HCT116 (cell line): ENCODE measurements around the gene SHISA7. TPM values are rescaled to one million over a fixed set of nuclear protein-coding genes. Genes with fewer than 3 reads are reported as not detected.

Experiments
- ATAC-seq: fragments of 200-7000 bp; cut with Tn5 transposase; 2 replicates; pipeline ENCODE4 v1.9.1; 2020; ENCODE audit warnings: mild to moderate bottlenecking, moderate library complexity
- BruUV-seq: library from RNA; stranded (reverse); fragments of 400-500 nt; replicated peaks from 2 replicates; lab custom pipeline; 2021; lab: Mats Ljungman, UMichigan
- CTCF ChIA-PET: fragments of 300-600 bp; sonication (Branson Sonifier 250); formaldehyde crosslinking; loops from one replicate; lab custom pipeline; 2021; ENCODE audit warnings: antibody characterized with exemption; lab: Charles Lee
- POLR2A ChIA-PET: fragments of 300-600, 350-600 bp; sonication (Branson Sonifier 250); formaldehyde crosslinking; loops from one replicate; lab custom pipeline; 2021; ENCODE audit warnings: antibody characterized with exemption; lab: Charles Lee
- RAD21 ChIA-PET, 2 experiments: fragments of 300-600 bp; sonication (Branson Sonifier 250); formaldehyde crosslinking; loops; one replicate each; lab custom pipeline; 2023; ENCODE audit warnings: low total read pairs in 2 of 2; ENCODE audit not compliant: uncharacterized antibody in 2 of 2, unreplicated experiment in 2 of 2, low non-redundant PET in 1 of 2; lab: Charles Lee
- DNase-seq: peaks from one replicate; pipeline ENCODE4 v3.0.0-alpha.2; 2010; ENCODE audit warnings: low read depth, low spot score
- H2AFZ ChIP-seq: fragments of 200-600 bp; shearing (Covaris generic), sonication (generic); 2 replicates; pipeline ENCODE4 v1.6.1; 2017; ENCODE audit warnings: low read depth, mixed run types, mixed read lengths, antibody characterized with exemption, low read length; ENCODE audit not compliant: poor library complexity, severe bottlenecking
- H3K27ac ChIP-seq: 2 replicates; pipeline ENCODE4 v1.5.1; 2012; ENCODE audit warnings: low read depth, low read length
- H3K27me3 ChIP-seq: fragments of 200-600 bp; sonication (generic); 2 replicates; pipeline ENCODE4 v1.6.1; 2016; ENCODE audit warnings: mixed run types, low read length, mixed read lengths; ENCODE audit not compliant: insufficient read depth
- H3K36me3 ChIP-seq, 2 experiments: fragments of 200-500 bp in 1 of 2; fragments of 200-600 bp in 1 of 2; sonication (Bioruptor generic) in 1 of 2; sonication (generic) in 1 of 2; 2 replicates each; pipeline versions ENCODE4 v1.5.1 to v1.6.1; 2014 to 2016; ENCODE audit warnings: low read length in 2 of 2, inconsistent platforms in 1 of 2, mixed read lengths in 1 of 2, mixed run types in 1 of 2; ENCODE audit not compliant: insufficient read depth in 2 of 2, control insufficient read depth in 1 of 2
- H3K4me1 ChIP-seq, 2 experiments: fragments of 200-600 bp in 1 of 2; sonication (generic) in 1 of 2; 2 replicates each; pipeline versions ENCODE4 v1.5.1 to v1.6.1; 2012 to 2017; ENCODE audit warnings: low read length in 2 of 2, inconsistent platforms in 1 of 2, mild to moderate bottlenecking in 1 of 2, mixed read lengths in 1 of 2, mixed run types in 1 of 2, moderate library complexity in 1 of 2; ENCODE audit not compliant: insufficient read depth in 2 of 2, control insufficient read depth in 1 of 2
- H3K4me2 ChIP-seq: fragments of 200-600 bp; sonication (generic); 2 replicates; pipeline ENCODE4 v1.6.1; 2017; ENCODE audit warnings: mixed run types, low read length, mixed read lengths
- H3K4me3 ChIP-seq, 2 experiments: fragments of 200-600 bp in 1 of 2; sonication (generic) in 1 of 2; replicated peaks in 1 of 2; 2 replicates each; pipeline ENCODE4 v1.5.1; 2011 to 2016; ENCODE audit warnings: low read length in 2 of 2, control low read depth in 1 of 2, low read depth in 1 of 2, mild to moderate bottlenecking in 1 of 2, mixed read lengths in 1 of 2, mixed run types in 1 of 2
- H3K79me2 ChIP-seq: fragments of 200-600 bp; sonication (generic); 2 replicates; pipeline ENCODE4 v1.6.1; 2017; ENCODE audit warnings: mild to moderate bottlenecking, mixed run types, low read length, moderate library complexity, mixed read lengths; ENCODE audit not compliant: insufficient read depth
- H3K9ac ChIP-seq: fragments of 200-600 bp; sonication (generic); 2 replicates; pipeline ENCODE4 v1.6.1; 2016; ENCODE audit warnings: low read length, mixed read lengths
- H3K9me2 ChIP-seq: fragments of 200-600 bp; sonication (generic), shearing (Covaris generic); 2 replicates; pipeline ENCODE4 v1.6.1; 2017; ENCODE audit warnings: mixed run types, mild to moderate bottlenecking, moderate library complexity; ENCODE audit not compliant: insufficient read depth
- H3K9me3 ChIP-seq, 2 experiments: fragments of 200-500 bp in 1 of 2; fragments of 200-600 bp in 1 of 2; sonication (Bioruptor generic) in 1 of 2; sonication (generic) in 1 of 2; 2 replicates each; pipeline ENCODE4 v1.6.1; 2014 to 2017; ENCODE audit warnings: low read length in 2 of 2, mixed read lengths in 2 of 2, inconsistent platforms in 1 of 2, low read depth in 1 of 2, mild to moderate bottlenecking in 1 of 2, mixed run types in 1 of 2, moderate library complexity in 1 of 2; ENCODE audit not compliant: control insufficient read depth in 1 of 2, insufficient read depth in 1 of 2
- H4K20me1 ChIP-seq: fragments of 200-600 bp; sonication (generic), shearing (Covaris generic); 2 replicates; pipeline ENCODE4 v1.6.1; 2017; ENCODE audit warnings: mixed run types, mild to moderate bottlenecking, moderate library complexity; ENCODE audit not compliant: insufficient read depth
- ATF3 ChIP-seq: IDR thresholded peaks from 2 replicates; pipeline ENCODE4 v1.6.1; 2012
- CEBPB ChIP-seq: IDR thresholded peaks from 2 replicates; pipeline ENCODE4 v1.6.1; 2012; ENCODE audit warnings: low read depth
- ELF1 ChIP-seq: IDR thresholded peaks from 2 replicates; pipeline ENCODE4 v1.6.1; 2012; ENCODE audit warnings: low read depth, borderline replicate concordance
- FOSL1 ChIP-seq: IDR thresholded peaks from 2 replicates; pipeline ENCODE4 v1.6.1; 2012; ENCODE audit warnings: low read depth
- MAX ChIP-seq: IDR thresholded peaks from 2 replicates; pipeline ENCODE4 v1.6.1; 2012
- POLR2A ChIP-seq: IDR thresholded peaks from 2 replicates; pipeline ENCODE4 v1.7.0; 2011; ENCODE audit warnings: borderline replicate concordance; ENCODE audit not compliant: insufficient read depth, insufficient read length; ENCODE audit errors: extremely low read depth
- RAD21 ChIP-seq: IDR thresholded peaks from 2 replicates; pipeline ENCODE4 v1.6.1; 2012; ENCODE audit warnings: low read depth, mild to moderate bottlenecking
- SIN3A ChIP-seq: IDR thresholded peaks from 2 replicates; pipeline ENCODE4 v1.6.1; 2012; ENCODE audit warnings: low read depth
- ZBTB33 ChIP-seq: IDR thresholded peaks from 2 replicates; pipeline ENCODE4 v1.6.1; 2011; ENCODE audit warnings: mild to moderate bottlenecking, low read length, moderate library complexity; ENCODE audit not compliant: insufficient replicate concordance; ENCODE audit errors: extremely low read depth
- intact Hi-C: fragments of 100-400 bp; cut with micrococcal nuclease; formaldehyde crosslinking; loops from 2 replicates; pipeline ENCODE4 v1.10.0; 2022
- total RNA-seq: library from RNA; stranded (reverse); gene quantifications from one replicate; pipeline ENCODE4 v1.2.1, GENCODE V29; 2021; ENCODE audit not compliant: unreplicated experiment

SHISA7 gene
- total RNA-seq, 1 experiment from 2014 or later = not detected

GRCh38 chr19:55481794-55482155, 38.7 kb upstream of the SHISA7 start:
- BruUV-seq = no TSS peak

More at GRCh38 chr19:55481794-55482155, 38.7 kb upstream of the SHISA7 start:
- Histone ChIP-seq H3K9me2 (no peaks in the 10 kb centered on the region), H3K79me2 (peaks cover 26% of the 10 kb centered on the region), H2AFZ (no peak overlapping the region), H3K27me3 (no peaks in the 10 kb centered on the region), H3K9ac (no peak overlapping the region), H3K4me1 (peaks cover 19 to 31% of the 10 kb centered on the region in 2 experiments), H3K4me2 (no peak overlapping the region), H3K27ac (no peak overlapping the region), H4K20me1 (no peaks in the 10 kb centered on the region), H3K9me3 (no peaks in the 10 kb centered on the region), H3K36me3 (no peaks in the 10 kb centered on the region), H3K4me3 (no peak overlapping the region)
- ChIA-PET CTCF (no interaction called here), POLR2A (no interaction called here), RAD21 (no interaction called here)
- DNase-seq (no peak), ATAC-seq (no peak)
- TF ChIP-seq MAX (no peak), FOSL1 (no peak), POLR2A (no peak), ZBTB33 (no peak), ELF1 (no peak), SIN3A (no peak), CEBPB (no peak), ATF3 (no peak), RAD21 (no peak)
- intact Hi-C loops = no loop called here
